H1 (cell line): ENCODE results near the gene PMP22. TPM values are rescaled to one million over a fixed set of nuclear protein-coding genes. Genes with fewer than 3 reads are reported as not detected.

Experiments
- CTCF ChIA-PET: fragments of 300-600 bp; sonication (Branson Sonifier 250); formaldehyde crosslinking; loops from one replicate; lab custom pipeline; 2021; ENCODE audit not compliant: partially characterized antibody; lab: Charles Lee
- POLR2A ChIA-PET: fragments of 300-600 bp; sonication (Branson Sonifier 250); formaldehyde crosslinking; loops from one replicate; lab custom pipeline; 2021; ENCODE audit warnings: inconsistent platforms; ENCODE audit not compliant: partially characterized antibody; lab: Charles Lee
- DNase-seq, 2 experiments: peaks; one replicate each; pipeline versions ENCODE4 v3.0.0 to v3.0.0-alpha.2; 2010 to 2022; ENCODE audit warnings: low spot score in 2 of 2, low read depth in 1 of 2, mixed read lengths in 1 of 2
- FAIRE-seq: peaks from 2 replicates; lab custom pipeline; 2011; peaks lifted over from hg19 to GRCh38; lab: Jason Lieb, UNC
- H2AFZ ChIP-seq: 2 replicates; pipeline ENCODE4 v1.8.1; 2012; ENCODE audit warnings: low read length, inconsistent platforms
- H2AK5ac ChIP-seq: 2 replicates; pipeline ENCODE4 v1.6.1; 2013; ENCODE audit warnings: low read depth, low read length
- H2BK120ac ChIP-seq: replicated peaks from 2 replicates; pipeline ENCODE3; 2013; ENCODE audit warnings: low read depth, low read length, inconsistent platforms
- H2BK12ac ChIP-seq: 2 replicates; pipeline ENCODE4 v1.6.1; 2013; ENCODE audit warnings: low read depth, low read length
- H2BK15ac ChIP-seq: 2 replicates; pipeline ENCODE4 v1.6.1; 2013; ENCODE audit warnings: low read length
- H2BK20ac ChIP-seq: 2 replicates; pipeline ENCODE4 v1.6.1; 2013; ENCODE audit warnings: low read length
- H2BK5ac ChIP-seq: 2 replicates; pipeline ENCODE4 v1.6.1; 2013; ENCODE audit warnings: low read depth, low read length
- H3K14ac ChIP-seq: 2 replicates; pipeline ENCODE4 v1.6.1; 2013; ENCODE audit warnings: inconsistent platforms; ENCODE audit not compliant: insufficient read length
- H3K18ac ChIP-seq: 2 replicates; pipeline ENCODE4 v1.6.1; 2013; ENCODE audit warnings: low read length; ENCODE audit errors: extremely low read depth
- H3K23ac ChIP-seq: 2 replicates; pipeline ENCODE4 v1.6.1; 2013; ENCODE audit warnings: inconsistent platforms; ENCODE audit not compliant: insufficient read length
- H3K23me2 ChIP-seq: 2 replicates; pipeline ENCODE4 v1.6.1; 2013; ENCODE audit warnings: low read depth, low read length
- H3K27ac ChIP-seq: 2 replicates; pipeline ENCODE4 v1.6.1; 2011; ENCODE audit warnings: low read depth, low read length, inconsistent platforms
- H3K27me3 ChIP-seq, 4 experiments: replicated peaks in 1 of 4; 1 replicate in 1 of 4; 2 replicates in 3 of 4; pipeline versions ENCODE4 v1.6.1 to v1.8.1; 2011 to 2013; ENCODE audit warnings: low read length in 3 of 4, mild to moderate bottlenecking in 3 of 4, inconsistent platforms in 2 of 4, mixed read lengths in 2 of 4, moderate library complexity in 1 of 4; ENCODE audit not compliant: control insufficient read depth in 3 of 4, insufficient read depth in 3 of 4; ENCODE audit errors: extremely low read depth in 1 of 4
- H3K36me3 ChIP-seq, 4 experiments: 2 replicates each; pipeline versions ENCODE4 v1.6.1 to v1.8.1; 2011 to 2013; ENCODE audit warnings: mild to moderate bottlenecking in 4 of 4, low read length in 3 of 4, moderate library complexity in 2 of 4, control low read depth in 1 of 4, inconsistent platforms in 1 of 4; ENCODE audit not compliant: insufficient read depth in 4 of 4, control insufficient read depth in 2 of 4
- H3K4ac ChIP-seq: replicated peaks from 2 replicates; pipeline ENCODE3; 2013; ENCODE audit warnings: low read length, low read depth, mixed read lengths, inconsistent platforms; ENCODE audit not compliant: insufficient read length
- H3K4me1 ChIP-seq, 4 experiments: replicated peaks in 1 of 4; 1 replicate in 1 of 4; 2 replicates in 3 of 4; pipeline versions ENCODE4 v1.6.1 to v1.8.1; 2011 to 2013; ENCODE audit warnings: low read length in 3 of 4, inconsistent platforms in 2 of 4, mixed read lengths in 1 of 4; ENCODE audit not compliant: insufficient read depth in 4 of 4, control insufficient read depth in 3 of 4
- H3K4me2 ChIP-seq, 2 experiments: 2 replicates each; pipeline versions ENCODE4 v1.6.1 to v1.8.1; 2011 to 2013; ENCODE audit warnings: low read depth in 2 of 2, low read length in 2 of 2, control low read depth in 1 of 2, inconsistent platforms in 1 of 2, mild to moderate bottlenecking in 1 of 2; ENCODE audit not compliant: insufficient read depth in 1 of 2
- H3K4me3 ChIP-seq, 4 experiments: fragments of 200-600, 300-600 bp in 1 of 4; sonication (generic), shearing (Covaris generic), sonication (Bioruptor Twin) in 1 of 4; 2 replicates each; pipeline versions ENCODE4 v1.5.1 to v1.8.1; 2011 to 2016; ENCODE audit warnings: low read length in 4 of 4, low read depth in 3 of 4, control low read depth in 2 of 4, inconsistent platforms in 2 of 4, mild to moderate bottlenecking in 2 of 4, mixed read lengths in 1 of 4, moderate library complexity in 1 of 4; ENCODE audit not compliant: insufficient read depth in 2 of 4; ENCODE audit errors: extremely low read depth in 1 of 4
- H3K56ac ChIP-seq: replicated peaks from 2 replicates; pipeline ENCODE3; 2013; ENCODE audit warnings: low read depth, mild to moderate bottlenecking, mixed read lengths, low read length, inconsistent platforms; ENCODE audit not compliant: insufficient read length
- H3K79me1 ChIP-seq: 2 replicates; pipeline ENCODE4 v1.6.1; 2013; ENCODE audit warnings: low read depth, low read length, control low read depth
- H3K79me2 ChIP-seq, 2 experiments: 2 replicates each; pipeline versions ENCODE4 v1.6.1 to v1.8.1; 2012 to 2013; ENCODE audit warnings: low read length in 2 of 2, mild to moderate bottlenecking in 2 of 2, inconsistent platforms in 1 of 2; ENCODE audit not compliant: insufficient read depth in 2 of 2, control insufficient read depth in 1 of 2
- H3K9ac ChIP-seq, 4 experiments: replicated peaks in 1 of 4; 1 replicate in 1 of 4; 2 replicates in 3 of 4; pipeline versions ENCODE4 v1.6.1 to v1.8.1; 2011 to 2013; ENCODE audit warnings: low read depth in 3 of 4, low read length in 3 of 4, control low read depth in 2 of 4, mild to moderate bottlenecking in 2 of 4, moderate library complexity in 2 of 4, inconsistent platforms in 1 of 4; ENCODE audit errors: extremely low read depth in 1 of 4
- H3K9me3 ChIP-seq, 2 experiments: 2 replicates each; pipeline versions ENCODE4 v1.6.1 to v1.8.1; 2012 to 2013; ENCODE audit warnings: mild to moderate bottlenecking in 2 of 2, moderate library complexity in 2 of 2, control low read depth in 1 of 2, inconsistent platforms in 1 of 2, low read depth in 1 of 2, low read length in 1 of 2, mixed read lengths in 1 of 2; ENCODE audit not compliant: insufficient read depth in 2 of 2
- H4K20me1 ChIP-seq, 2 experiments: replicated peaks in 1 of 2; 2 replicates each; pipeline versions ENCODE3 to v1.8.1; 2011 to 2013; ENCODE audit warnings: inconsistent platforms in 2 of 2, low read length in 2 of 2, mild to moderate bottlenecking in 1 of 2; ENCODE audit not compliant: insufficient read depth in 2 of 2, control insufficient read depth in 1 of 2
- H4K5ac ChIP-seq: 2 replicates; pipeline ENCODE4 v1.6.1; 2013; ENCODE audit warnings: low read length, low read depth, mixed read lengths, inconsistent platforms; ENCODE audit not compliant: insufficient read length
- H4K8ac ChIP-seq: 2 replicates; pipeline ENCODE4 v1.8.0; 2013; ENCODE audit warnings: mild to moderate bottlenecking, moderate library complexity, low read length, inconsistent platforms; ENCODE audit not compliant: insufficient read depth; ENCODE audit errors: extremely low read depth
- H4K91ac ChIP-seq: replicated peaks from 2 replicates; pipeline ENCODE3; 2013; ENCODE audit warnings: low read length, mixed read lengths, inconsistent platforms; ENCODE audit not compliant: insufficient read length
- BCL11A ChIP-seq, 2 experiments: IDR thresholded peaks; one replicate each; pipeline ENCODE4 v1.6.1; 2011; ENCODE audit warnings: low read depth in 2 of 2, low read length in 2 of 2, mild to moderate bottlenecking in 2 of 2
- CHD1 ChIP-seq: IDR thresholded peaks from 2 replicates; pipeline ENCODE4 v1.6.1; 2012; ENCODE audit warnings: low read depth, low read length, improper control_type of control experiment
- JUN ChIP-seq: IDR thresholded peaks from 2 replicates; pipeline ENCODE4 v1.6.1; 2011; ENCODE audit warnings: low read depth, mild to moderate bottlenecking, improper control_type of control experiment, low read length
- POLR2A ChIP-seq, 2 experiments: IDR thresholded peaks; 1 replicate in 1 of 2; 2 replicates in 1 of 2; pipeline ENCODE4 v1.6.1; 2011; ENCODE audit warnings: low read depth in 2 of 2, low read length in 2 of 2, mild to moderate bottlenecking in 2 of 2; ENCODE audit errors: control extremely low read depth in 1 of 2
- SRF ChIP-seq: IDR thresholded peaks from 2 replicates; pipeline ENCODE4 v1.6.1; 2011; ENCODE audit warnings: mild to moderate bottlenecking, low read depth, low read length, moderate library complexity
- WGBS, 2 experiments: shearing (Covaris generic) in 1 of 2; methylation state at CpG; one replicate each; pipeline versions ENCODE4 v1.1.6 to v1.1.7; 2013 to 2015; ENCODE audit warnings: low lambda C conversion rate in 2 of 2, mixed read lengths in 2 of 2, inconsistent platforms in 1 of 2, low coverage in 1 of 2, missing lambda C conversion rate in 1 of 2; ENCODE audit not compliant: insufficient replicate concordance in 2 of 2, insufficient coverage in 1 of 2, insufficient read length in 1 of 2; ENCODE audit errors: extremely low coverage in 1 of 2, missing lambda C conversion rate in 1 of 2; 5-methylcytosine and 5-hydroxymethylcytosine counted together
- polyA plus RNA-seq, 7 experiments: library from polyadenylated mRNA; depleted of rRNA in 3 of 7; stranded (reverse) in 5 of 7; unstranded in 2 of 7; fragments of >200 nt in 5 of 7; fragments of 200-250 nt in 2 of 7; gene quantifications; 1 replicate in 5 of 7; 2 replicates in 1 of 7; 4 replicates in 1 of 7; pipeline versions ENCODE4 v1.2.1 to v1.2.3, GENCODE V29; 2011 to 2013; ENCODE audit warnings: missing spikeins in 2 of 7, mixed read lengths in 2 of 7
- total RNA-seq: library from RNA; stranded (reverse); fragmentation: NEBNext Ultra II Directional; extraction: Animal tissue kit (Norgen Biotek cat#: 25700); gene quantifications from 2 replicates; pipeline ENCODE4 v1.2.1, GENCODE V29; 2021

PMP22 gene
- total and polyA plus RNA-seq, 2 of the 8 experiments (the other 6 are each of a cell fraction or from before 2014, with no cell fraction given): 0.84 to 4.9 TPM

GRCh38 chr17:15309793-15310192 is 44.7 kb upstream of the PMP22 start:
- no peak overlapping the region for H3K27ac ChIP-seq
- H4K8ac ChIP-seq: no peak overlapping the region
- no peak overlapping the region for H3K18ac ChIP-seq
- no peaks in the 10 kb centered on the region for H3K23me2 ChIP-seq
- no peak overlapping the region for H3K4ac ChIP-seq
- H3K23ac ChIP-seq: no peak overlapping the region
- no peak overlapping the region for H3K9ac ChIP-seq
- H2AFZ ChIP-seq: no peak overlapping the region
- H3K79me2 ChIP-seq: no peaks in the 10 kb centered on the region
- no peak overlapping the region for H2BK12ac ChIP-seq
- H3K56ac ChIP-seq: no peak overlapping the region
- H2BK20ac ChIP-seq: no peak overlapping the region
- H2BK120ac ChIP-seq: no peak overlapping the region
- no peak overlapping the region for H2BK5ac ChIP-seq
- H2AK5ac ChIP-seq: no peak overlapping the region
- FAIRE-seq (no peak), DNase-seq (no peak)
- H3K27me3 ChIP-seq: no peaks in the 10 kb centered on the region
- CTCF ChIA-PET: no interaction called here
- no peaks in the 10 kb centered on the region for H3K36me3 ChIP-seq
- TF ChIP-seq POLR2A (IDR thresholded peaks at IDR 0.05; ENCODE audit: control extremely low read depth in 1 of 2, low read depth in 2 of 2, low read length in 2 of 2) (no peak), CHD1 (no peak), SRF (no peak), JUN (no peak), BCL11A (IDR thresholded peaks at IDR 0.05; ENCODE audit: low read depth in 2 of 2, low read length in 2 of 2) (no peak)
- no peak overlapping the region for H3K14ac ChIP-seq
- no peaks in the 10 kb centered on the region for H3K9me3 ChIP-seq
- no peaks in the 10 kb centered on the region for H3K4me1 ChIP-seq
- no peaks in the 10 kb centered on the region for H3K79me1 ChIP-seq
- H3K4me2 ChIP-seq: no peak overlapping the region
- no peak overlapping the region for H4K5ac ChIP-seq
- 81% methylated on average over 3 of the region's 3 CpGs; no CpG with 5 or more reads in 1 of the 2 experiments for WGBS, 2 experiments
- H3K4me3 ChIP-seq: no peak overlapping the region
- H4K91ac ChIP-seq: no peak overlapping the region
- POLR2A ChIA-PET: no interaction called here
- no peaks in the 10 kb centered on the region for H4K20me1 ChIP-seq
- H2BK15ac ChIP-seq: no peak overlapping the region
